Suprapubic skin (tissue), 4 donors: ENCODE measurements around the gene ATXN7L1. TPM values are rescaled to one million over a fixed set of nuclear protein-coding genes. Genes with fewer than 3 reads are reported as not detected.
A peak's percentile ranks its signal among the peaks of the same experiment; 100 is the strongest.

ENCODE experiments used
- DNase-seq, 2 donors: peaks; one replicate each; pipeline ENCODE4 v3.0.0-alpha.2; 2019; ENCODE audit warnings: low spot score in 2 of 2
- H3K27ac ChIP-seq: fragments of 200-600 bp; sonication (generic); one replicate; pipeline ENCODE4 v1.5.1; 2019
- H3K27me3 ChIP-seq: fragments of 200-600 bp; sonication (generic); one replicate; pipeline ENCODE4 v1.5.1; 2019
- H3K36me3 ChIP-seq: fragments of 200-600 bp; sonication (generic); one replicate; pipeline ENCODE4 v1.5.1; 2019
- H3K4me1 ChIP-seq: fragments of 200-600 bp; sonication (generic); one replicate; pipeline ENCODE4 v1.5.1; 2019
- H3K4me3 ChIP-seq: fragments of 200-600 bp; sonication (generic); one replicate; pipeline ENCODE4 v1.5.1; 2019; ENCODE audit warnings: mild to moderate bottlenecking
- H3K9me3 ChIP-seq: fragments of 200-600 bp; sonication (generic); one replicate; pipeline ENCODE4 v1.5.1; 2019
- CTCF ChIP-seq, 2 donors: fragments of 200-600 bp in 1 of 2; fragments of 450-650 bp in 1 of 2; sonication (generic) in 1 of 2; IDR thresholded peaks; one replicate each; pipeline ENCODE4 v1.5.1; 2016 to 2019; ENCODE audit warnings: antibody characterized with exemption in 2 of 2, mild to moderate bottlenecking in 1 of 2, moderate library complexity in 1 of 2
- EP300 ChIP-seq: sonication (generic); formaldehyde crosslinking; IDR thresholded peaks from one replicate; pipeline ENCODE4 v1.6.1; 2017; ENCODE audit warnings: antibody characterized with exemption
- POLR2A ChIP-seq, 2 donors: fragments of 450-650 bp; IDR thresholded peaks; one replicate each; pipeline ENCODE4 v1.6.1; 2017; ENCODE audit warnings: antibody characterized with exemption in 2 of 2, mild to moderate bottlenecking in 2 of 2, moderate library complexity in 2 of 2
- POLR2AphosphoS5 ChIP-seq, 3 donors: sonication (generic); formaldehyde crosslinking; IDR thresholded peaks; one replicate each; pipeline ENCODE4 v1.6.1; 2017; ENCODE audit warnings: antibody characterized with exemption in 3 of 3
- WGBS: methylation state at CpG from one replicate; pipeline ENCODE4 v1.1.5; 2018; 5-methylcytosine and 5-hydroxymethylcytosine counted together
- total RNA-seq, 4 donors: library from RNA; depleted of rRNA; stranded (reverse); fragments of >200 nt; gene quantifications; one replicate each; pipeline ENCODE4 v1.1.0, GENCODE V29; 2016

Gene ATXN7L1
- total RNA-seq, 4 donors from 2014 or later: 14.8 to 35.6 (median 17.3) TPM

DNA sequence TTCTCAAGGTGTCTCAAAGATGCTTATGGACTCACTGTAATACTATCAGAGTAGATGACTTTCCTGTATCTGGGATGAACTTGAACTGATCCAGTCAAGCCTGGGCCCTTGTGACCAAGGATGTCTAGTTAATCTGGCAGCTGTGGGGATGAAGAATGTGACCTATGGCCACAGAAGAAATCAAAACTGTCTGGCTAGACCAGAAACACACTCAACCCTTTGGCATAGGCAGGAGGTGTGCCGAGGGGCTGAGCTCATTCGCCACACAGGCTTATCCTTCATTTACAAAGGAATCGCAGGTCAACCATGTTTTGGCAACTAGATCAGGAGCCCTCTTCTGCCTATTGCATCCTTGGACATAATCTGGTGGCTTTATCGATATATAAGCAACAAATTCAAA lies 110.6 kb downstream of the ATXN7L1 start:
- TF ChIP-seq EP300 (no peak), POLR2A (IDR thresholded peaks at IDR 0.05) (no peak), CTCF (IDR thresholded peaks at IDR 0.05) (no peak), POLR2AphosphoS5 (IDR thresholded peaks at IDR 0.05) (no peak)
- no peak for DNase-seq
- Histone ChIP-seq H3K27me3 (no peaks in the 10 kb centered on the region), H3K4me3 (no peak overlapping the region), H3K9me3 (no peaks in the 10 kb centered on the region), H3K4me1 (no peaks in the 10 kb centered on the region), H3K36me3 (no peaks in the 10 kb centered on the region), H3K27ac (no peak overlapping the region)
- WGBS: 98% methylated on average over 4 of the region's 4 CpGs

- TF ChIP-seq POLR2AphosphoS5 (IDR thresholded peaks at IDR 0.05) (no peak), EP300 (no peak), CTCF (IDR thresholded peaks at IDR 0.05) (no peak), POLR2A (IDR thresholded peaks at IDR 0.05) (no peak)
- no peaks in the 10 kb centered on the region for H3K36me3 ChIP-seq
These were observed 111.9 kb downstream of the ATXN7L1 start for GRCh38 chr7:105764506-105764905.

DNA sequence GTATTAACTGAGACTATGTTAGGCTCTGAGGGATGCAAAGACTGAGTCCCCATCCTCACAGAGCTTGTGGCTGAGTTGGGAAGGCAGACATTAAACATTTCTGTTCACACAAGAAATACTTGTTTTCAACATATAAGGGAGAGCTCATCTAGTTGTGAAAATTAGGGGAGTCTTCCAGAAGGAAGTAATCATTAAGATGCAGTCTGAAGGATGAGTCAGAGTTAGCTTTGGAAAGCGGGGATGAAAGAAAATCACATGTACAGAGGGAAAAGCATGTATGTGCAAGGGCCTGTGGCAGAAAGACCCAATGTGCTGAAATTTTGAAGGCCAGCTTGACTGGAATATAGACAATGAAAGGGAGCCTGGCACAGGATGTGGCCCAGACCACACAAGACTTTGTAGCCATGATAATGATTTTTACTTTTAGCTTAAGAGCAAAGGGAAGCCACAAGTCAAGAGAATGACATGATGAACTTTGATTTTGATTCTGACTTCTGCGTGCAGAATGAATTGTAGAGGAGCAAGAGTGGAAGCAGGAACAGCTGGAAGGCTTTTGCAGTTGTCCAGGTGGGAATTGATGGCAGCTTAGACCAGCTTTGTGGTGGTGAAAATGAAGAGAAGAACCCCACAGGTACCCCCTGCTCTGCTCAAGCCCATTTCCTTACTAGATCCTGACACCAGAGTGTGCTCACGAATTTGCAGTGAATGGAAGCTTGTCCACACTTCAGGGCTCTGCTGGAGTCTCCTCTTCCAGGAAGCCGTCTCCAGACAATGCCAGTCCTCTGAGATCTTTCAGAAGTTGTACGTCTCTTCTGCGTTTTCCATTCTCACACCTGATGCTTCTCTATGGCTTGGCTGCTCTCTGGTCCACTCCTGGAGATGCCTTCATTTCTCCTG lies 115.6 kb downstream of the ATXN7L1 start:
- no peak for TF ChIP-seq POLR2A (IDR thresholded peaks at IDR 0.05)
- TF ChIP-seq EP300: no peak
- no peak for TF ChIP-seq CTCF (IDR thresholded peaks at IDR 0.05)
- no peak for TF ChIP-seq POLR2AphosphoS5 (IDR thresholded peaks at IDR 0.05)
- Histone ChIP-seq H3K4me3 (no peak overlapping the region), H3K9me3 (no peaks in the 10 kb centered on the region), H3K36me3 (peaks cover 5% of the 10 kb centered on the region), H3K27me3 (no peaks in the 10 kb centered on the region), H3K27ac (no peak overlapping the region), H3K4me1 (no peaks in the 10 kb centered on the region)
- WGBS: 85% methylated on average over 6 of the region's 6 CpGs
- no peak for DNase-seq

More at GRCh38 chr7:105764506-105764905, 111.9 kb downstream of the ATXN7L1 start:
- Histone ChIP-seq H3K4me1 (no peaks in the 10 kb centered on the region), H3K9me3 (no peaks in the 10 kb centered on the region), H3K27ac (no peak overlapping the region), H3K27me3 (no peaks in the 10 kb centered on the region), H3K4me3 (no peak overlapping the region)
- DNase-seq: no peak
- 90% methylated on average over 2 of the region's 2 CpGs for WGBS

- peak; percentile 44 to 48 for TF ChIP-seq CTCF (IDR thresholded peaks at IDR 0.05)
- TF ChIP-seq POLR2AphosphoS5 (IDR thresholded peaks at IDR 0.05): no peak
- no peak for TF ChIP-seq EP300
- TF ChIP-seq POLR2A (IDR thresholded peaks at IDR 0.05): no peak
- WGBS: 78% methylated on average over 2 of the region's 2 CpGs
- Histone ChIP-seq H3K4me3 (no peak overlapping the region), H3K27me3 (no peaks in the 10 kb centered on the region), H3K27ac (no peak overlapping the region), H3K4me1 (no peaks in the 10 kb centered on the region), H3K9me3 (no peaks in the 10 kb centered on the region), H3K36me3 (peaks cover 9% of the 10 kb centered on the region)
- DNase-seq: no peak
These were observed 116.5 kb downstream of the ATXN7L1 start for GRCh38 chr7:105759670-105760550.

- no peak overlapping the region for H3K4me3 ChIP-seq
- H3K36me3 ChIP-seq: peaks cover 12% of the 10 kb centered on the region
- no peaks in the 10 kb centered on the region for H3K27me3 ChIP-seq
- no peak overlapping the region for H3K27ac ChIP-seq
- no peak for DNase-seq
- no peak for TF ChIP-seq CTCF (IDR thresholded peaks at IDR 0.05)
- no peak for TF ChIP-seq POLR2A (IDR thresholded peaks at IDR 0.05)
- TF ChIP-seq EP300: no peak
- TF ChIP-seq POLR2AphosphoS5 (IDR thresholded peaks at IDR 0.05): no peak
- H3K4me1 ChIP-seq: no peaks in the 10 kb centered on the region
- 83% methylated on average over 2 of the region's 2 CpGs for WGBS
- H3K9me3 ChIP-seq: no peaks in the 10 kb centered on the region
These were observed 120.0 kb downstream of the ATXN7L1 start for GRCh38 chr7:105756367-105756766.
